DOHH2 (cell line): ENCODE data around the gene MYCL.
"Not testable (repeated sequence)": the region's sequence is repeated elsewhere in the genome, so short reads cannot be mapped to it uniquely, and the experiment has no call there.

ENCODE experiments used
- H3F3A ChIP-seq: fragments of 200-600 bp; sonication (generic), shearing (Covaris generic); 2 replicates; pipeline ENCODE4 v1.6.0; 2016; ENCODE audit warnings: antibody characterized with exemption, mild to moderate bottlenecking; ENCODE audit not compliant: control insufficient read depth, insufficient read depth
- H3K27ac ChIP-seq: fragments of 200-600 bp; sonication (generic); 2 replicates; pipeline ENCODE4 v1.5.1; 2014; ENCODE audit warnings: low read depth, mild to moderate bottlenecking, low read length, moderate library complexity
- H3K27me3 ChIP-seq: fragments of 200-600 bp; sonication (generic); 2 replicates; pipeline ENCODE4 v1.6.1; 2014; ENCODE audit warnings: mild to moderate bottlenecking, low read length, mixed read lengths; ENCODE audit not compliant: control insufficient read depth
- H3K36me3 ChIP-seq: fragments of 200-600 bp; sonication (generic); 2 replicates; pipeline ENCODE4 v1.6.1; 2014; ENCODE audit warnings: mild to moderate bottlenecking, low read length, moderate library complexity, mixed read lengths; ENCODE audit not compliant: control insufficient read depth
- H3K4me1 ChIP-seq: fragments of 200-600 bp; sonication (generic); 2 replicates; pipeline ENCODE4 v1.6.1; 2014; ENCODE audit warnings: mild to moderate bottlenecking, low read length, mixed read lengths; ENCODE audit not compliant: control insufficient read depth
- H3K4me2 ChIP-seq: fragments of 200-600 bp; sonication (generic); 2 replicates; pipeline ENCODE4 v1.6.0; 2014; ENCODE audit warnings: mild to moderate bottlenecking, low read length, moderate library complexity
- H3K4me3 ChIP-seq: fragments of 200-600 bp; sonication (generic); 2 replicates; pipeline ENCODE4 v1.5.1; 2014; ENCODE audit warnings: mild to moderate bottlenecking, low read length, mixed read lengths
- H3K79me2 ChIP-seq: fragments of 200-600 bp; sonication (generic); 2 replicates; pipeline ENCODE4 v1.6.1; 2014; ENCODE audit warnings: mild to moderate bottlenecking, low read length, mixed read lengths; ENCODE audit not compliant: control insufficient read depth
- H3K9me2 ChIP-seq: fragments of 200-600 bp; sonication (generic); replicated peaks from 2 replicates; pipeline ENCODE4 v1.6.1; 2014; ENCODE audit warnings: mild to moderate bottlenecking, low read length, mixed read lengths; ENCODE audit not compliant: control insufficient read depth
- H3K9me3 ChIP-seq: fragments of 200-600 bp; sonication (generic); 2 replicates; pipeline ENCODE4 v1.6.1; 2014; ENCODE audit warnings: antibody characterized with exemption, low read length, mixed read lengths; ENCODE audit not compliant: control insufficient read depth, insufficient read depth
- H4K20me1 ChIP-seq: fragments of 200-600 bp; sonication (generic); 2 replicates; pipeline ENCODE4 v1.6.0; 2014; ENCODE audit warnings: low read depth, mild to moderate bottlenecking, antibody characterized with exemption, low read length, moderate library complexity; ENCODE audit not compliant: control insufficient read depth, insufficient read depth
- CTCF ChIP-seq: fragments of 200-600 bp; sonication (generic); IDR thresholded peaks from one replicate; pipeline ENCODE4 v1.5.1; 2014; ENCODE audit warnings: antibody characterized with exemption, mild to moderate bottlenecking, low read depth, low read length; ENCODE audit not compliant: poor library complexity, severe bottlenecking
- EZH2phosphoT487 ChIP-seq: fragments of 200-600 bp; sonication (generic); IDR thresholded peaks from 2 replicates; pipeline ENCODE4 v1.6.1; 2017; ENCODE audit warnings: borderline replicate concordance, mild to moderate bottlenecking, antibody characterized with exemption, low read length, moderate library complexity, mixed read lengths

MYCL gene

DNA sequence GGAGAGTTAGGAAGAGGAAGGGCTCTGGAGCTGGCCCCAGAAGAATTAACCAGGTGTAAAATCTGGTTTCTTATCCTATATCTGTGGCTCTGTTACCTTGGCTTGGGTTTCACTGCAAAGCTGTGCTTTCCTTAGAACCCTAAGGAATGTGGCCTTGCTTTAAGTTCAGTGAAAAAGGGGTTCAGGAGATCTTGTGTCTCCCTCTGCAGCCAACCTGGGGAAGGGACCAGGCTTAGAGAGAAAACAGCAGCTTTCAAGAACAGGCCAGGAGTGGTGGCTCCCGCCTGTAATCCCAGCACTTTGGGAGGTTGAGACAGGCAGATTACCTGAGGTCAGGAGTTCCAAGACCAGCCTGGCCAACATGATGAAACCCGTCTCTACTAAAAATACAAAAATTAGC is 16.1 kb upstream of the MYCL start:
- H3K36me3 ChIP-seq, result no peaks in the 10 kb centered on the region
- H3K4me1 ChIP-seq, result 0 out of 2 replicates have a peak, but pooled peaks cover 4% of the 10 kb centered on the region
- no peaks in the 10 kb centered on the region for H3F3A ChIP-seq
- no peak overlapping the region for H3K4me2 ChIP-seq
- H3K27ac ChIP-seq, result no peak overlapping the region
- no peaks in the 10 kb centered on the region for H3K27me3 ChIP-seq
- H3K9me2 ChIP-seq, result no peaks in the 10 kb centered on the region
- H3K79me2 ChIP-seq, result no peaks in the 10 kb centered on the region
- H4K20me1 ChIP-seq, result no peaks in the 10 kb centered on the region
- TF ChIP-seq CTCF (no peak), EZH2phosphoT487 (no peak)
- no peaks in the 10 kb centered on the region for H3K9me3 ChIP-seq
- no peak overlapping the region for H3K4me3 ChIP-seq

- H3K9me2 ChIP-seq, result no peaks in the 10 kb centered on the region
- no peaks in the 10 kb centered on the region for H3K27me3 ChIP-seq
- H3K4me3 ChIP-seq, result no peak overlapping the region
- H3K4me1 ChIP-seq, result 0 out of 2 replicates have a peak, but pooled peaks cover 4% of the 10 kb centered on the region
- H3K79me2 ChIP-seq, result no peaks in the 10 kb centered on the region
- H3K36me3 ChIP-seq, result no peaks in the 10 kb centered on the region
- H4K20me1 ChIP-seq, result no peaks in the 10 kb centered on the region
- H3K9me3 ChIP-seq, result no peaks in the 10 kb centered on the region
- no peaks in the 10 kb centered on the region for H3F3A ChIP-seq
- no peak overlapping the region for H3K27ac ChIP-seq
- no peak for TF ChIP-seq EZH2phosphoT487
- no peak for TF ChIP-seq CTCF
- H3K4me2 ChIP-seq, result no peak overlapping the region
Measured at GRCh38 chr1:39915499-39916129, 13.9 kb upstream of the MYCL start.

- not testable (repeated sequence) for H3K4me2 ChIP-seq, H3K27me3 ChIP-seq, H3K4me1 ChIP-seq, H3K4me3 ChIP-seq, H4K20me1 ChIP-seq, H3K36me3 ChIP-seq, H3K27ac ChIP-seq, H3K9me2 ChIP-seq, H3K9me3 ChIP-seq, H3F3A ChIP-seq, H3K79me2 ChIP-seq
Measured at GRCh38 chr1:39913136-39913535, 11.4 kb upstream of the MYCL start.

DNA sequence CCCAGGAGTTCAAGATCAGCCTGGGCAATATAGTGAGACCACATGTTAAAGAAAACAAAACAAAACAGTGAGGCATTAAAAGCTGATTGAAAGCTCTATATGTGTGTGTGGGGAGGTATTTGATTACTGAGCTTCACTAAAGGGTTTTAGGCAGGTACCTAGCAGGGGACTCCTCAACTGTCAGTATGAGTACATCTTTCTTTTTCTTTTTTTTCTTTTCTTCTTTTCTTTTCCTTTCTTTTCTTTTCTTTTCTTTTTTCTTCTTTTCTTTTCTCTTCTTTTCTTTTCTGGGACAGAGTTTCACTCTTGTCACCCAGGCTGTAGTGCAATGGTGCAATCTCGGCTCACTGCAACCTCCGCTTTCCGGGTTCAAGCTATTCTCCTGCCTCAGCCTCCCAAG is 8.5 kb upstream of the MYCL start:
- peaks cover 6% of the 10 kb centered on the region; the same call in 1 of the 2 replicates for H3K9me3 ChIP-seq
- no peaks in the 10 kb centered on the region for H4K20me1 ChIP-seq
- TF ChIP-seq CTCF (no peak), EZH2phosphoT487 (no peak)
- H3K36me3 ChIP-seq, result no peaks in the 10 kb centered on the region
- H3K9me2 ChIP-seq, result no peaks in the 10 kb centered on the region
- H3K27ac ChIP-seq, result no peak overlapping the region
- H3K4me1 ChIP-seq, result peaks cover 9% of the 10 kb centered on the region
- H3K27me3 ChIP-seq, result peaks cover 6% of the 10 kb centered on the region; the same call in 1 of the 2 replicates
- no peaks in the 10 kb centered on the region for H3K79me2 ChIP-seq
- no peak overlapping the region for H3K4me3 ChIP-seq
- H3F3A ChIP-seq, result no peaks in the 10 kb centered on the region
- H3K4me2 ChIP-seq, result no peak overlapping the region
